NOMO-1 (cell line): Measurements from ENCODE around the gene OMD.
A peak's percentile ranks its signal among the peaks of the same experiment; 100 is the strongest.

ENCODE experiments used
- DNase-seq, 2 experiments: peaks; one replicate each; lab custom pipeline; 2025; ENCODE audit not compliant: unreplicated experiment in 2 of 2; lab: John Stamatoyannopoulos, UW

OMD gene, protein sequence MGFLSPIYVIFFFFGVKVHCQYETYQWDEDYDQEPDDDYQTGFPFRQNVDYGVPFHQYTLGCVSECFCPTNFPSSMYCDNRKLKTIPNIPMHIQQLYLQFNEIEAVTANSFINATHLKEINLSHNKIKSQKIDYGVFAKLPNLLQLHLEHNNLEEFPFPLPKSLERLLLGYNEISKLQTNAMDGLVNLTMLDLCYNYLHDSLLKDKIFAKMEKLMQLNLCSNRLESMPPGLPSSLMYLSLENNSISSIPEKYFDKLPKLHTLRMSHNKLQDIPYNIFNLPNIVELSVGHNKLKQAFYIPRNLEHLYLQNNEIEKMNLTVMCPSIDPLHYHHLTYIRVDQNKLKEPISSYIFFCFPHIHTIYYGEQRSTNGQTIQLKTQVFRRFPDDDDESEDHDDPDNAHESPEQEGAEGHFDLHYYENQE

DNA sequence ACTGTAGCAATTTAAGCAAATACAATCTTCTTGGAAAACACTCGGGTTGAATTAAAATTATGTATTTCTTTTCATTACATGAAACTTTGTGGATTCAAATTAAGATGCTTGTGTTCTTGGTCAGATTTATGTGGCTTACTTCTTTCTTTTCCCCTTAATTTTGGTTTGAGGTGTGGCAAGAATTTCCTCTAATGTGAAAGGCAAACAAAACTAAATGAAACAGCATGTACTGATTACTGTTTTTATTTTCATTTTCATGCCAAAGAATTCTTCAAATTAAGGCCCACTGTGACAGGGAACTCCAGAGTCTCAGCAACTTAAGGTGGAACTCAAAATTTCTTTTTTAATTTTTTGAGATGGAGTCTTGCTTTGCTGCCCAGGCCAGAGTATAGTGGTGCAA is at the start of gene OMD:
TSS of gene OMD (minus strand) at position 132 of the 400 bp plus-strand sequence. CDS start 6,913 bp downstream, outside the sequence.
- DNase-seq = no peak

DNA sequence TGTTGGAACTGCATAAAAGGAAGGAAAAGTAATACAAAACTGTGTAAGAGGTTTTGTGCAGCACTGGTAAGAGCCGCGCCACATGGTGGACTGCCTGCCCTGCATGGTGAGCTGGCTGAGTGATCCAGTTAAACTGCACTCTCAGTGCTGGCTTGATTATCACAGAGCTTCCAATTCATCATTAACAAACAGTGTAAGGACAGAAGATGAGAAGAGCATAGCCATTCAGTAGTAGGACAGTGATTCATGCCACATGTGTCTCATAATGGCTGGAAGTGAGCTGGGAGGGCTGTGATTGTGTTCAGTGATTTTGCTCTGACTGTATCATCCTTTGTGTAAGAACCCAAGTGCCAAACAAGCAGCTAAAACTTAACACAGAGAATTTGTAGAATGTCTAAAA is 43.9 kb upstream of the OMD start:
- DNase-seq = no peak

DNA sequence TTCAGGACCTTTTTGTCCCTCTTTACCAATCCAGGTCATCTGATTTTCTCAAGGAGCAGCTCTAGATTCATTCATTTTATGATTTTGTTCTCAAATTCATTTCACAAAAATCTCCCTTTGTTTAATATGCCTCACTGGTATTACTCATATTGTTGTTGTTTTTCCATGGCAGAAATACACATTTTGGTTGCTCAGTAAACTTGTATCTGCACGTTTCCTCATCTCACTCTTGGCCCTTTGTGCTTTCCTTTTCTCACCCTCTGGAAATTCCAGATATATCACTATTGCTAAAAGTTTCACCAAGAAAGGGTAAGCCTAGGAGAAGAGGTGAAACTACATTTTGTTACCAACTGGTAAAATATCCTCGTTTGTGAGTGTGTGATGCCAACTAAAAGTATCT is 43.2 kb upstream of the OMD start:
- DNase-seq = no peak

DNA sequence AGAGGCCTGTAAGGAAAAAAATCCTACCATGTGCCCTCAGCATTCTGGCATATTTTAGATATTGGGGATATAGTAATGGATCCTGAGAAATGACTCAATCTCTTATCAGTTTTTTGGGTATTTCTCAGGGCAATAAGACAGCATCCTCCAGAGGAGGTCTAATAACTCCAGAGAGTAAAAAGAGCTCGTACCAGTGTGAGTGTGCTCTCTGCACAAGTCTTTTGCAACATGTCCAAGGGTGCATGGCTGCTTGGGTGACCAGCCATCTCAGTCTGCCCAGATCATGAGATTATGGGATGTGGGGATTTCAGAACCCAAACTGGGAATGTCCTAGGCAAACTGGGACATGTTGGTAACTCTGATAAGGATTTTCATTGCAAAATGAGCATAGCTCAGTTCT is 42.8 kb upstream of the OMD start:
- no peak for DNase-seq

DNA sequence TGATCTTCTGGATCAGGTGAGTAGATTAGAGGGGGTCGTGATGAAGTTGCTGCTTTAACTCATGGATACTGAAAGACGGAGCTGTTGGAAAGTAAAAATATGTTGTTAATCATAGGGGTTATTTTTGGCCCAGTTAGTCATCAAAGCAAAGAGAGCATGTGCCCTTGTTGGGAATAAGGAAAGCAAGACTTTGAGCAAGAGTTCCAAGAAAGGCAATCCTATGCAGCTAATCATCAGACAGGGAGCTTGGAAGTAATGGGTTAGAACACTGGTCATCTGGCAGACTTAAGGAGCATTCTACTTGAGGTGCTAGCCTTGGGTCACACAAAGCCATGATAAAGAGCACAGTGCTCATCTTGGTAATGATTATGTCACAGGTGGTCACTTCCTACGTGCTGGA is 39.7 kb upstream of the OMD start:
- DNase-seq = no peak

DNA sequence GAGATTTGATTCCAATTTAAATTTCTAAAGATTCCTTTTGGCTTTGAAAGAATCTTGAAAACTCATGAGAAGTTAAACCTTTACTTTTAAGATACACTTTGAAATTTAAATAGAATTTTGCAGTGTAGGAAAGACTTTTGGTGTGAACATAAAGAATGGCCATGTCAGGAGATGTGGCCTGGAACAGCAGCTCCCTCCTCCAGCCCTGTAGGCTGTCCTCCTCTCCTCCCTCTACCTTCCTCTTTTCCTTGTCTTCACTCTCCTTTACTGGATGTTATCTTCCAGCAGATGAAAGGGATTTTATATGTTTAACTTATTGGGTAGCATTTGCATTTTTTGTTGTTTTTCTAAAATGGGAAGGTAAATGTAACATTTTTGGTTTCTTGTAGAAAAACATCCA is 39.1 kb upstream of the OMD start:
- no peak for DNase-seq

DNA sequence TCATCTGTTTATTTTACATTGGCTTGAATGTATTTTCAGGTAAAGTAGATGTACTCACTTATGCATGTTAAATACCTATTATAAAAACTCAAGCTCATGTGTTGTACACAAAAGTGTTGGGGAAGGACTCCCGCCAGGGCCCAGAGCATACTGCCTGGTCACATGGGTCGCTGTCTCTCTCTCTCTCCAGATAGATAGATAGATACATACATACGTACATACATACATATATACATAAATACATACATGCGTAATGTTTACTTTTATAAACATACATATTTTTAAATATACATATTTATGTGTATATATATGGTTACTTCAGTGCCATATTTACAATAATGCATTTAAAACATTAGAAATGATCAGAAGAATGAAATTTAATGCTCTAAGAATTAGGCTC is 33.3 kb upstream of the OMD start:
- DNase-seq = no peak

DNA sequence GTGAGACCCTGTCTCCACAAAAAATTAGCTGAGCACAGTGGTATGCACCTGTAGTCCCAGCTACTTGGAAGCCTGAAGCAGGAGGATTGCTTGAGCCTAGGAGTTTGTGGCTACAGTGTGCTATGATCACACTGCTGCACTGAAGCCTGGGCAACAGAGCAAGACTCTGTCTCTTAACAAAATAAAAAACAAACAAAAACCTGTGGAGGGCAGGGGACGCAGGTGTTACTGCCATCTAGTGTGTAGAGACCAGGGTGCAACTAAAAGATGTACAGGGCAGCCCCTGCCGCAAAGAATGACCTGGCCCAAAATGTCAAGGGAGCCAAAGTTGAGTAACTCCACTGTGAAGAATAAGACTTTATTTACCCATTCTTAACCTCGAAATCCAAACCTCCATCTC is 30.9 kb upstream of the OMD start:
- DNase-seq = no peak

DNA sequence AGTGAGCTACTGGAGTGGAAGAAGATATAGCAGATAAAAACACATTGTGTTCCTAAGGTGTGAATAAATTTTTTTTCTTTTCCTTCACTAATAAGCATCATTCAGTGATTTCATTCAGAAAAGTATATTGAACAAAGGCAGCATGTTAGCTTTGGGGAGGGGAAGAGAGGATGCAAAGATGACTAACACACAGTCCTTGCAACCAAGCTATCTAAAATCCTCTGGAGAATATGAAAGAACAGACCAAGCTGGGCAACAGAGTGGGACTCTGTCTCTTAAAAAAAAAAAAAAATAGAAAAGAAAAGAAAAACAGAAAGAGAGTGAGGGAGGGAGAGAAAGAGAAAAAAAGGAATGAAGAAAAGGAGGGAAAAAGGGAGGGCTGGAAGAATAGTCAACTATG is 22.3 kb upstream of the OMD start:
- DNase-seq = no peak

DNA sequence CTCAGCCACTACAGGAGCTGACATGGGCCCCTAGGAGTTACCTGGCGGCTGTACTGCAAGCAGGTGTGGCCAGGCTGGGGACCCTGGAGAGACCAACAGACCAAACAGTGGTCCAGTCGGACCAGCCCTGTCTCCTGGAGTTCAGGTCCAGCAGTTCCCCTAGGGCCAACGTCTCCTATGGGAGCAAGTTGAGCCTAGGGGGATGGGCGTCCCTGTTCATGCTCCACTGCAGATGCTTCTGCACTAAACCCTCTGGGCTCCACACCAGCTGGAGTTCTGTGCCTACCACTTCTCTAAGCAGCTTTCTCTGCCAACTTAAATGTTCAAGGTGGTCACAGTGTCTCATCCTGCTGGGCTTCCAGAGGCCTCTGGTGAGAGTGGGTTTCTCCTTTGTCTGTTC is 20.6 kb upstream of the OMD start:
- no peak for DNase-seq

DNA sequence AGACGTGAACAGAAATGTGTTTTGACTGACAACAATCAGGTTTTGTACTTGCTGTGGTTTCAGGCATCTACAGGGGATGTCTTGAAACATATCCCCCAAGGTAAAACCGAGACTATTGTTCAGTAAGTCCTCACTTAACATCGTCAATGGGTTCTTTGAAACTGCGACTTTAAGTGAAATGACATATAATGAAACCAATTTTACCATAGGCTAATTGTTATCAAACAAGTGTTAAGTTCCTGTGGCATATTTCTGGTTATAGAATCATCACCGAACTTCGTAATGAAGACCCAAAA is 16.4 kb upstream of the OMD start:
- DNase-seq = no peak

DNA sequence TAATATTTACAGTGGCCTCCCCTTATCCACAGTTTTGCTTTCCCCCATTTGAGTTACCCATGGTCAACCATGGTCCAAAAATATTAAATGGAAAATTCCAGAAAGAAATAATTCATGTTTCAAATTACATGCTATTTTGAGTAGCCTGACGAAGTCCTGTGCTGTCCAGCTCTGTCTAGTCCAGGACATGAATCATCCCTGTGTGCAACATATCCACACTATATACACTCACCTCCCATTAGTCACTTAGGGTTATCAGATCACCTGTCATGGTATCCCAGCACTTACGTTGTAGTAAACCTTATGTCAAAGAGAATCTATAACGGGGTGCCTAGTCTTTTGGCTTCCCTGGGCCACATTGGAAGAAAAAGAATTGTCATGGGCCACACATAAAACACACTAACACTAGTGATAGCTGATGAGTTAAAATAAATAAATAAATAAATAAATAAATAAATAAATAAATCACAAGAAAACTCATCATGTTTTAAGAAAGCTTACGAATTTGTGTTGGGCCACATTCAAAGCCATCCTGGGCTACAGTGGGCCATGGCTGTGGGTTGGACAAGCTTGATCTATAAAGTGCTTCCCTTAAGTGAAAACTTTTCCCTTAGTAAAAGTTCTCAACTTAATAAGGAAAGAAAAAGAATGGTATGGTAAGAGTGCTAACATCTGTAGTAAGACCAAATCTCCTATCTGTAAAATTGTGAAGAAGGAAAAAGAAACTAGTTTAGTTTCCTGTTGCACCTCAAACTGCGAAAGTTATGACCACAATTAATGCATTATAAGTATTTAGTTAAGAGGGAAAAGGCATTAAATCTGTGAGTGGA is 15.9 kb upstream of the OMD start:
- DNase-seq = no peak

DNA sequence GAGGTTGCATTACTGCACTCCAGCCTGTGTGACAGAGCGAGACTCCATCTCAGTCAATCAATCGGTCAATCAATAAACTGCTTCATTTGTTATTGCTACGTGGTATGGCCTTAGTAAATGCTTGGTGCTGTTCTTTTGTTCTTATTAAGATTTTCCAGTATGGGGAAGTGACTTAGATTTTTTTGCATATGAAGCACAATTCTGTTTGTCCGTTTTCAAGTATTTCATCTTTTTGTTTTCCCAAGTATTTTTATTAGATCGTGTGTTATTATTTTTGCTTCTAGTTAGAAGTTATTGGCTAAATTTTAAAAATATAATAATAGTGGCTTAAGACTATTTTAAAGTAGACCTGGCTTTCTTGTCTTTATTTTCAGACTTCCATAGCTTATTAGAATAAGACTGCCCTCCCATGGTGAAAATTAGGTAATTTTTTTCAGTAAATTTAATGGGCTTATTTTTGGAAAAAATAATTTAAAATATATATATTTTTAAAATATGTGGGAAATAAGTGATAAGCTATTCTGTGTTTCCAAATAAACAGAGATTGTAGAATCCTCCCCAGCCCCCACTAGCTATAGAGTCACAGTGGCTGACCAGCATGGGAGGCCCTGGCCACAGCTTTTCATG is 14.7 kb upstream of the OMD start:
- peak in 1 of 2 experiments; percentile 17 for DNase-seq

DNA sequence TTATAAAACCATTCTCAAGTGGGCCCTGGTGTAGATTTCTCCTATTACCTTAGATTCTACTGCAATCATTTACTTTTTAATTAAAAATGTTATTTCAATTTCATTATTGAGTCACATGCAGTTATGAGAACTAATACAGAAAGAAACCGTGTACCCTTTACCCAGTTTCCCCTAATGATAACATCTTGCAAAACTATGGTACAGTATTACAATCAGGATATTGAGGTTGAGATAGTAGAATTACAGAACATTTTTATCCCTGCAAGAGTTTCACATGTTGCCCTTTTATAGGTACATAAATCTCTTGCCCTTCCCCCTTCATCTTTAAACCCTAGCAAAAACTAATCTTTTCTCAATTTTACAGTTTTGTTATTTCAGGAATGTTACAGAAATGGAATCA is 11.0 kb upstream of the OMD start:
- DNase-seq = no peak

DNA sequence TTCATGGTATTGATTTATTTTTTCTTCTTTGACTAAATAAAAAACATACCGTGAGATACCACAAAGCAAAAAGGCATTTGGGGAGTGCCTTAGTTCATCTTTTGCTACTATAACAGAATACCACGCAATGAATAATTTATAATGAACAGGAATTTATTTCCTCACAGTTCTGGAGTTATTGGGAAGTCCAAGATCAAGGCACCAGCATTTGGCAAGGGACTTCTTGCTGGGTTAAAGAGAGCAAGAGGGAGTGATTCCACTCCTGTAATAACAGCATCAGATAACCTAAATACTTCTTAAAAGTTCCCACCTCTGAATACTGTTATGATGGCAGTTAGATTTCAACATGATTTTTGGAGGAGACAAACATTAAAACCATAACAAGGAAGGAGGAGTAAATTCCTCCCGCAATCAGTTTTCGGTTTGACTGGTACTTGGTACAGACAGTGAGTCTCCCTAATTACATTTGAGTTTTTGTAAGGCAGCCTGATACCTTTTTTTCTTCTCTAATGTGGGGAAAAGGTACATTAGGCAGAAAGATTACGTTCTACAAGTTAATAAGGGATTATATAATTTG is 8.8 kb upstream of the OMD start:
- no peak for DNase-seq

DNA sequence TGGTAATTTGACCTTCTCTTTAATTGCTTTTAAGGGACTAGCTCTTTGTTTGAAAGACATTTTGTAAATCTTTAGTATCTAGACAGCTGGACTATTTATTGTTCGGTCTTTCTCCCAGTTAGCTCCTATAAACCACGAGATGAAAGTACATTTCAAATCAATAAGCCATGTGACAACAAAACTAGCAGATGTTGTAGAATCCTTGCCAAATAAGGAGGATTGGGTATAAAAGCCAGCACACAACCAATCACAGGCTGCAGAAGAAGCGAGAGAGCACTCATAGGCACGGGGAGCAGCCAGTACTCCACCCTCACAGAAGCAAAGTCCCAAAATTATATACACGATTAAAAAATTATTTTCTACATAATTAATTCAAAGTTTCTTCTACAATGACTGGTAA is 8.1 kb upstream of the OMD start:
- no peak for DNase-seq

DNA sequence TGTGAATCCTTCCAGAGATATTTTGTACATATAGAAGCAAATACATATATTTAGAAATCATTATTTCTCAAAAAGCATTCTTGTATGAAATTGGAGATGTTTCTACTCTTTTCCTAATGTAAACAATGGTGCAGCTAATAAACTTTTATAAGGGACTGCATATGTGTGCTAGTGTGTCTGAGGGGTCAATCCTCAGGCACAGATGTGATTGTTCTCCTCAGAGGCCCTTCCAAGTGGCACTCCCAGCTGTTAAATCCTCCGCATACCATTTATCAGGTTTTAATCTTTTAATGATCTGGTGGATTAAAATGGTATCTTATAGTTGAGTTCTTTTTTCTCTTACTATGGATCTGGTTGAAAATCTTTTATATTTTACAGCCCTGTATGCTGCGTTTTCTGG is 5.6 kb upstream of the OMD start:
- DNase-seq = no peak

DNA sequence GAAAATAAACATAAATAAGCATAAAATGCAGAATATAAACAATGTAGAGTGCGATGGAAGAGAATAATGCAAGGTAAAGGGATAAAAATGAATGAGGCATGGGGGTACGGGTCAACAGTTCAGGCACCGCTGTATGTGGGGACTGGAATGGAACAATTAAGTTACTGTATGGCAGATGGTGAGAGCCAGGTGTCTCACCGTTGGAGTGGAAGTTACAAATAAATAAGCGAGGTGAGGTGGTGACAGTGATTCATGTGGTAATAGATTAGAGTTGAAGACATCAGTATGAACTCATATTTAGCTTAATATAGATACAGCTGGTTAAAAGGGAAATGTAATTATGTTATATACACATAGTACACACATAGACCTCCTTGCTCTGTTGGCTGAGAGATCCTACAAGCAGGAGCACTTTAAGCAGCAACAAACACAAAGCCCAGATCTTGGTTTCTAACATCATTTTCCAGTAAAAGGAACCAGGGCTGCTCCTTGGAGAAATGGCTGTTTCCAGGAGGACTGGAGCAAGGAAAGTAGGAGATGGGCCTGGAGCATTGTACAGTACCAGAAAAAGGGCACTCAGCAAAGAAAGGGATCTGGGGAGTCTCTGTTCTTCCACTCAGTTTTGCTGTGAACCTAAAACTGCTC is 2.4 kb upstream of the OMD start:
- DNase-seq = no peak

DNA sequence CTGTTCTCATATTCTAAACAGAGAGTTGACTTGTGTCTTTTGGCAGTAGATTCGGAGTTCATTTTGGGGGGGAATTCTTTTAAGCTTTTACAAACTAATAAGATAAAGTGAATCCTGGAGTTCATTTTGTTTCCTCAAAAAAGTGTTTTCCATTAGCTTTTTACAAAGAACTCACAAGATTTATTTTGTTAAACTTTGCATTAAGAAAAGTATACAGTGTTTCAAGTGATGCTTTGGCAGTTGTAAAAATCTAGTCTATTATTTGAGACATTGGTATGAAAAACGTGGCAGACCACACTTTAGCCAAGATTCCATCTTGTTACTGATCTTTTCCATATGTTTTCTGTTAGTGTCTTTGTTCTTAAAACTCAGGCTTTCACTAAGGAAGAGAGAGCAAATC is 1.2 kb upstream of the OMD start:
- no peak for DNase-seq

DNA sequence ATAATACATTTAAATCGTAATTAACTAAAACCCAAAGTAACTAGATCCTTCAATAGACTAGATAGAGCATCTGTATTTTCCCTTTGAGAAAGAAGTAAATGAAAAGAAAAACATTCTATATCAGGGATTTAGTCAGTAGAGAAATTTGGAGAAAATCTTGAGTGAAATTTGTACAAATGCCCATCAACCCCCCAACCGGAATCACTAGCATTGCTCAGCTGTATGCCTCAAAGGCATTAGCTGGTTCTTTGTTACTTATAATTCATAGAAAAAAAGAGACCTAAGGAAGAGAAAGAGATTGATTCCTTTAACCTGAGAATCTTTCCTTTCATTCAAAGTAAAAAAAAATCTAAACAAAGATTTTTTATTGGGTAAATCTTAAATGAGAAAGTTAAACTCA is 659 bp downstream of the OMD start:
- no peak for DNase-seq
